CD4-positive, alpha-beta T cell treated with Interleukin-15 for 1 hour (primary cell): Measurements from ENCODE around the gene NT5DC1.
"Not testable (repeated sequence)": the region's sequence is repeated elsewhere in the genome, so short reads cannot be mapped to it uniquely, and the experiment has no call there.

Experiments used
- DNase-seq: peaks from one replicate; pipeline ENCODE4 v3.0.0-alpha.2; 2020

The NT5DC1 gene

GRCh38 chr6:116094041-116094440 is 6.6 kb upstream of the NT5DC1 start:
- DNase-seq: no peak

GRCh38 chr6:116096048-116096759 is 4.4 kb upstream of the NT5DC1 start:
- DNase-seq: not testable (repeated sequence)

DNA sequence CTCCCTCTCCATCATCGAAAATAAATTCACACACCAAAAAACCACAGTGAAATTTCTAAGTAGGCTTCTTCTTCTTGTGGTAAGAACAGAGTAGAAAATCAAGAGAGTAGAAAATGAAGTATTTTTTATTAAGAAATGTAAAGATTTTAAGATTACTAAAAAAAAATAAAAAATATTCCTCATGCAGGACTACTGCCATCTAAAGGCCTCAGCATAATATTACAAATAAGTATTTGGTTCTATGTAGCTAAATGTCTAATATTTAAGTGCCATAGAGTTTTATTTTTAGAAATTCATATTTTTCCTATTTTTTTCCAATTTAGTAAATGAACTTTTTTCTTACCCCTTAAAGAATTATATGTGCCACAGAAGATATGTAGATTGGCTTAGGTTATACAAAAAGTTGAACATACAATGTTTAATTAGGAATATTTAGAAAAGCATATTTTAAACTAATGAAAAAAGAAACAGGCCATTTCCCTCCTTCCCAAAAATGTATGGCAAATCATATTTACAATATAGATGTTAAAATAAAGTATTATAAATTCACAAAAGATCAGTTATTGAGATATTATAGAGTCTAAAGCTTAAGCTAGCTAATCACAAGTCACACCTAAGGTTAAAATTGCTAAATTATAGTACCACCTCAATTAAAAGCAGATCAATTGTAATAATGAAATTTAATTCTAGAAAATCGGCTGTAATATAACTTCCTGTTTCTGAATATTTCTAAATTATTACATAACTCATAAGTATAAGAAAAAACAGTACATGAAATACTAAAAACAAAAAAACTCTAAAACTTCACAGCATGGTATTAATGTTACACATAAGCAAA is 3.5 kb upstream of the NT5DC1 start:
- DNase-seq: no peak

DNA sequence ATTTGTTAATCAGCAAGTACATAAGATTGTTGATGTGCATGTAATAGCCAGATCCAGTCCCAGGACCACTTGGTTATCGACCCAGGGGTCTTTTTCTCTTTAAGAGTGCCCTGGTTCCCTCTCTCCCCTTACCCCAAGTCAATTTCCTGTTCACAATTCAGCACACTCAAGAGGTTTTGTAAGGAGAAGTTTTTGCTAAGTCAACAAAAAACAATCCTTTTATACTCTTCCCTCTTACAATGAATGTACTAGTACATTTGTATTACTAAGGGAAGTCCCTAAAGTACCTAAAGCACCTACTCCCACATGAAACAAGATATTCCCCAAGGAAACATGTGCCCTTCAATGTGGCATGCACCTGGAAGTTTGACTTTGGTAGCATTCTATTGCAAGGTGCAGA is 1.6 kb upstream of the NT5DC1 start:
- DNase-seq: no peak

- DNase-seq: no peak
These were observed 657 bp downstream of the NT5DC1 start for GRCh38 chr6:116101302-116101718.

DNA sequence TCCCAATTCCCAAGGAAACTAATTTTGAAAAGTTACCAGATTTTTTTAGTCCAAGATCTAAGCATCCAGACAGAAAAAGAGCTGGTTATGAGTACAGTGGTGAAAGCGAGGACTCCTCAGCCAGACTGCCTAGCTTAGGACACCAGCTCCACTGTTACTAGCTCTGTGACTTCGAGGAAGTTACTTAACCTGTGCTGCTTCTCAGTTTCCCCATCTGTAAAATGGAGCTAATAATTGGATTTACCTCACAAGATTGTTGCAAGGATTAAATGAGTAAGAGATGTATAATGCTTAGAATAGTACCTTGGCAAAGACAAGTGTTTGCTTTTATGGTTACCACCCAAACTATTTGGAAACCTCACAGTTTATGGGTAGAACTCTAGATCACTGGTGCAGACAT is 1.1 kb downstream of the NT5DC1 start:
- no peak for DNase-seq

DNA sequence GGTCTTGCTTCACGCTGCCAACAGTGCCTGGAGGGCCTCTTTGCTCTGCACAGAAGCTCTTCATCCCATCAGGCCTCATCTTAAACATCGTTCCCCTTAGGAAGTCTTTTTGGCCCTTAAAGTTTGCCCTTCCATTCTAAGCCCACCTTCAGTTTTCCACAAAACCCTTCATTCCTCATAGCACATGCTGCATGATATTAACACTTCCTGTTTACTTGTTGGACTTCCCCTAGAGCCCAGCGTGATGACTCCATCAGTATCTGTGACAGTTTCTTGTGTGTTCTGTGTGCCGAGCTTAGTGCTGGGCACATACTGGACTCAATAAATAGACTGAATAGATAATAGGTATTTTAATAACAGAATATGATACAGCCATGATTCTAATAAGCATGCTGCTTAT is 2.2 kb downstream of the NT5DC1 start:
- DNase-seq: no peak

DNA sequence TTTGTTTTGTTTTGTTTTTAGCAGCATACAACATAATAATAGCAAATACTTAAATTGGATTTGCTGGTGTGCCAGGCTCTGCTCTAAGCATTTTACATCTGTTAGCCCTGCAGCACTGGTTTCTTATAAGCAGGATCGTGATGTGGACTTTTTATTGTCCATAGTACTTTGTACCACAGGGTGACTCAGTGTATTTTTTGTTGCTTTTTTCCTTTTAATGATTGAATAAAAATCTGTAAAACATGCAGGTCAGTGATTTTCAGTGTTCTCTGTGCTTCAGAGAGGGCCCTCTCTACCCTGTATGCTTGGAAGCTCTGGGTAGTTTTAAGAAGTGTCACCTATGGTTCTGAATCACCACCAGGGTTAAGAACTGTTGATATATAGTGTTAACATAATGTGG is 4.0 kb downstream of the NT5DC1 start:
- no peak for DNase-seq

GRCh38 chr6:116105247-116105646 is 4.6 kb downstream of the NT5DC1 start:
- no peak for DNase-seq

GRCh38 chr6:116106146-116106545 is 5.5 kb downstream of the NT5DC1 start:
- no peak for DNase-seq

DNA sequence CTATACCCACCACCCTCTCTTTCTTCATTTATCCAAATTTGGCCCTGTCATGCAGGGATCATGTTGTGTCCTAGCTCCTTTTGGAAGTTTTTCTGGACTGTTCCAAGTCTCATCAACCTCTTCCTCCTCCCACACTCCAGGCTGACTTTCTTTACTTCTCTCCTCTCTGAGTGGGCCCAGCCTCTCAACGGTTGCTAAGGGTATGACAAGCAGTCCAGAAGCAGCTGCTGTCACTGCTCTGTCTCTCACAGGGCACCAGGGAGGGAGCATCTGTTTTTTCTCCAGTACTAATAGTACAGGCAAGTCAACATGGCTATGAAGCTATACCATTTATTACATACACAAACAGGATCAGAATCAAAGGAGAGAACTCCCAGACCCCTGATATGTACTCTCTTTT is 8.2 kb downstream of the NT5DC1 start:
- DNase-seq: no peak

DNA sequence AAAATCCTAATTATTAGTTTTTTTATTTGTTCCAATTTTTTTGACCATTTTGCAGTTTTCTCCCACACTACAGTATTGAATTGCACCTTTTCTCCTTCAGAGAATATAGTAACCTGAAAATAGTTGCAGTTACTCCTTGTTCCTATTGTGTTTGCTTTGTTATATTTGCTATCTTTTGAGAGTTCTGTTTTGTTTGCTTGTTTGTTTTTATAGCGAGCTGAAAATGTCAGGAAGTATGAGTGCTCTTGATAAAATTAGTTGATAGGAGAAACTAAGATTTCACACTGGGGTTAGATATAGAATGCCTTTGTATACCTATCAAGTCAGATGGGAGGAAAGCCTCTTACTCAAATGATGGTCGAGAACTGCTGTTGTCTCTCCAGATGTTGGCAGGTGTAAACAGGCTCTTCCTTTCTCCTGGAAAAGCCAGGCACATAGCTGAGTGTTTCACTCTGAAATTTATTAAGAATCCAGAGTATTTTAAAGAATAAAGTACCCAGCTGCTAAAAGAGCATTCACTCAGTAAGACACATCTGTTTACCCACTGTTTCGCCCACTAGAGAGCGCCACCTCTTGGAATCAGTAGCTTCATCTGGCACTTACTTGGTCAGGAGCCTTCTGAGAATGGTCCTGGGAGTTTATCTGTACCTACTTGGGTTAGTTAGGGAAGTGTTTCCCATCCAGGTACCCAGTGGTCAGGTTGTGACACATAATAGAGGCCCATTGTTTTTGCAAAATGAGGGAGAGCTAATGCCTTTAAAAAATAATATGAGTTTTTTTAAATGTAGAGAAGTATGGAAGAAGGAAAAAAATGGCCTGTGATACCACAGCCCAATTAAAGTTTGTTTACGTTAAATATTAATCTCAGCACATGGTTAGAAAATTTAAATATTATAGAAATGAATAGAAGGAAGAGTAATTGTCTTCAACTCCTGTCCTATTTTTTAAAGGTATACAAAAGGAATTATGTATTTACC is 11.2 kb downstream of the NT5DC1 start:
- DNase-seq: no peak

DNA sequence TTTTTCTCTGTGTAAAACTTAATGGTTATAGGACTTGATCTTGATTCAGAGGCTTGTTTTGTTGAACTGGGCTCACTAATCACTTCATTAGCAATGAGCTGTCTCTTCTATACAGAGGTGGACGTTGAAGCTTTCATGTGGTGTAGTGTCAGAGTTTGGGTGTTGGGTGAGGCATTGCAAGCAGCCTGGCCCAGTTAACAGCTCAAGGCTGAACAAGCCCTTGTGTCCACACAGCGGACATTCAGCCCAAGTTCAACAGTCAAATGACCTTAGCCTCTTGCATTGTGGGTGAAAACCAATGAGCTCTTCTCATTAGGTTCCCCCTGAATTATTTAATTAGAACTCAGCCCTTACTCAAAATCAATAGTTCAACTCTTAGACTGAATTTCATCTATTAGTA is 12.7 kb downstream of the NT5DC1 start:
- no peak for DNase-seq

GRCh38 chr6:116115781-116116180 is 15.1 kb downstream of the NT5DC1 start:
- no peak for DNase-seq

- DNase-seq: no peak
These were observed 18.0 kb downstream of the NT5DC1 start for GRCh38 chr6:116118608-116119007.

GRCh38 chr6:116120430-116120829 is 19.8 kb downstream of the NT5DC1 start:
- DNase-seq: no peak

DNA sequence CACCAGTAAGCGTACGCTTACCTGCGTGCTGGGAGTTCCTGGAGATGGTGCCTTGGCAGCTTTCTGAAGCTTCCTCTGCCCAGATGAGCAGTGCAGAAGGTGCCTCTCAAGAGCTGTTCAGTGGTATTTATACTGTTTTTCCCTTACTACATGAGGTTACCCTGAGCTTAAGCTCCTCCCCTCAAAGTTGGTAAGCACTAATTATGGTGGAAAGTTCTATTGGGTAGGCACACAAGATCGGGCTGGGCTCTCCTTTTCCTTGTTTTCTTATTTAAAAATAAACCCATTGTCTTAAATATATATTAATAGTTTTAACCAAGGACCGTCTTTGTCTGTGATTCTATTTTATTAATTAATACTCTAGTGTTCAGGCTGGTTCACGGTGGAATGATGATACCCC is 25.4 kb downstream of the NT5DC1 start, which contains the start of gene COL10A1:
Gene COL10A1 (minus strand): TSS at position 101 of the 400 bp plus-strand sequence. CDS start 640 bp downstream, outside the sequence.
- DNase-seq: no peak

DNA sequence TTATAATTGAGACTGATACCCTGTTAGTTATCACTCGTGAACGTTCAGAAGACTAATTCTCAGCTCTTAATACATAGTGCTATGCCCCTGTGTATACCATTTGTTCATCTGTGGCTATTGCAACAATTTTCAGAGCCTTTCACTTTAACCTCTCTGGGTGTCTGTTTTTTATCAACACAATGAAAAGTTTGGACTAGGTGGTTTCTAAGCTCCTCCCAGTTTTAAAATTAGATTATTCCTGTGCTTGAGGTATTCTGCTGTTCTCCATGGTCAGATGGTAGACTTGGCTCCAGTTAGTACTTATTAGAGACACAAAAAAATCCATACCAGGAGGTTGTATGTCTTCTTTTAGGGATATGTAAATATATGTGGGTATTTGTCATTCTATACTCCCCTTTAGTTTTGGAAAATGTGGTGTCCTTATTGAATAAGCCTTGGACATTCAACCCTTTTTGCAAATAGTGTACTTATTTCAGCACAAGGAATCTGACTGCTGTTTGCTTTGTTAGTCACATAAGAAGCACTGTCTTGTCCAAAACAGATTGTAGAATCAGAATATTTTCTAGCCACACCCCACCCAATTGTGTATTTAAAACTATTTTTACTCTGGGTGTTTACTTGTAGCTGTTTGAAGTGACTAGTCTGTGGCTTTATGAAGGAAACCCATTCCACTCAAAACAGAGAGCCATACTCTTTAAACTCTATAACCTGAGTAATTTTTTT is 27.3 kb downstream of the NT5DC1 start:
- DNase-seq: no peak

GRCh38 chr6:116133453-116133852 is 32.8 kb downstream of the NT5DC1 start:
- DNase-seq: no peak

DNA sequence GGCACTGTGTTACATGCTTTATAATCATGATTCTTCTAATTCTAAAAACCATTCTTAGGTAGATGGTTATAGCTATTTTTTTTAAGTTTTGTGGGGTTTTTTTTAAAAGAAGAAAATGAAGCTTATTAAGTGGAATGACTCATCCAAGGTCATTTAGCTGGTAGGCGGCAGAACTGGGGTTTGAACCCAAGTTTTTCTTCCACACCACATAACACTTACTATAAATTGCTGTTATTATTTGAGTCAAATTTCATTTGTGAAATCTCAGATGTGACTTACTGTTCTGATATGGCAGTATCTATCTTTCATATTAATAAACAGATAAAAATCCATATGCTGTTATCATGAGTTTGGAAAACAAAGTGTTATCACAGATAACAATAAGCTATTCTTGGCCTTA is 35.7 kb downstream of the NT5DC1 start:
- no peak for DNase-seq

- no peak for DNase-seq
These were observed 36.3 kb downstream of the NT5DC1 start for GRCh38 chr6:116136933-116137340.

- no peak for DNase-seq
These were observed 39.3 kb downstream of the NT5DC1 start for GRCh38 chr6:116139917-116140316.
